ENCODE results near the gene SYNE1. TPM values are rescaled to one million over a fixed set of nuclear protein-coding genes. Genes with fewer than 3 reads are reported as not detected.
"Not testable (repeated sequence)": the region's sequence is repeated elsewhere in the genome, so short reads cannot be mapped to it uniquely, and the experiment has no call there.

The SYNE1 gene
- total RNA-seq, 1 donor from 2014 or later: 103 TPM

DNA sequence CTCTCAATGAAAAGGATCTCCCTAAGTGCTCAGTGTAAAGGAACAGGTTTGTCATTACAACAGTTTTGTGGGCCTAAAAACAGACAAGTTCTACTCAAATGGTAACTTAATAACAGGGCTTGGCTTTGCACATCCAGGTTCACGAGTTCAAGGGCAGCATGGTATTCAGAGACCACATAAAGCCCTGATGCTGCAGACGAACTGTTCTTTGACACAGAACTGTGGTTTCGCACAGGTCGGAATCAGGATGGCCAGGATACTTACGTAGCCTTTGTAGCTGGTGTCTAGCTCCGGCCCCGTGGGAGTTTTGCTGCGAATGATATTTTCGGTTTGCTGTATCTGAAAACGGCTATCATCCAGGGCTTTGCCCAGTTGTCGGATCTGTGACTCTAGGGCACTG is 493.8 kb downstream of the SYNE1 start:
- no peak for DNase-seq (ENCODE audit: low spot score)
- intact Hi-C loops (cut with DNase I): no loop called here

- DNase-seq (ENCODE audit: low spot score): no peak
- intact Hi-C loops (cut with DNase I): no loop called here
Measured at GRCh38 chr6:152142105-152142504, 495.1 kb downstream of the SYNE1 start.

GRCh38 chr6:152138344-152138743 is 498.8 kb downstream of the SYNE1 start:
- intact Hi-C loops (cut with DNase I); DNase-seq (ENCODE audit: low spot score): not testable (repeated sequence)

DNA sequence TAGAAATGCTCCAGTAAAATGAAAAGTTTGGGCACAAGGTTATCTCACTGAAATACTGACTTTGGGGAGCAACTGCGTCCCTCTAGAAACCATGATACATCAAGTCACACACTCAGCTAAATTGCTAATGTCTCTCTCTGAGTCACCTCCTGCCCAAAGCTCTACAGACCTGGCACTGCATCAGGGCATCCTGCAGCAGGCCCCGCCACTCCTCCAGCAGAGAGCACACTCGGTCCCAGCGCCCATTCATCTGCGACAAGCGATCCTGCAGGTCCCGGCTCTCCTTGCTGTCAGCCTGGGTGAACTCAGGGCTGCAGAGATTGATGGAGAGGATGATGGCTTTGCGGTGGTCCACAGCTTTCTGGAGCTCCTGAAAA is 500.7 kb downstream of the SYNE1 start:
- no peak for DNase-seq (ENCODE audit: low spot score)
- intact Hi-C loops (cut with DNase I): no loop called here

DNA sequence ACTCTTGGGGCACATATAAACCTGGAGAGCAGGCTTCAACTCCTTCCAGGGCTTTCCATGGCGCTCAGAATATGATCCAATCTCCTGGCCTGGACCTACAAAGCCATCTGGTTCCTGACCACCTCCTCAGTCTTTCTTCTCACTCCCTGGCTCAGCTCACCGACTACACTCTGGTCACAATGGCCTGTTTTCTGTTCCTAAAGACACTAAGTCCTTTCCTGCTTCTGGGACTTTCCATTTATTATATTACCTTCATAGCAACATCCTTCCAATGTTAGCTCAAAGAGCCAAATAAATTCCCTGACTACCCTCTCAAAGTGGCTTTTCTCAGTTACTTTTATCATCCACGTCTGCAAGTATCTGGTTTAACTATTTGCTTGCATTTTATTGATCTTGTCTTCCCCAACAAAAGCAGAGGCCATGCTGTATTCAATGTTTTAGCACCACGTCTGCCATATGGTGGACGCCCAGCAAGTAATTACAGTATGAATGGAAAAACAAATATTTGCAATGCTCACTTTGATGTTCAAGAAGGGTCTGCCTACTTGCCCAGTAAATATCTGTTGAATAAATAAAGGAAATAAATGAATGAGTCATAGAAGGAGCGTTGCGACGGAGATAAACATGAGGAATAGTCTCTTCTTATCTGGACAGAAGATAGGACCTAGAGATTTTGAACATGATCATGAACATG is 501.3 kb downstream of the SYNE1 start:
- intact Hi-C loops (cut with DNase I): no loop called here
- no peak for DNase-seq (ENCODE audit: low spot score)

DNA sequence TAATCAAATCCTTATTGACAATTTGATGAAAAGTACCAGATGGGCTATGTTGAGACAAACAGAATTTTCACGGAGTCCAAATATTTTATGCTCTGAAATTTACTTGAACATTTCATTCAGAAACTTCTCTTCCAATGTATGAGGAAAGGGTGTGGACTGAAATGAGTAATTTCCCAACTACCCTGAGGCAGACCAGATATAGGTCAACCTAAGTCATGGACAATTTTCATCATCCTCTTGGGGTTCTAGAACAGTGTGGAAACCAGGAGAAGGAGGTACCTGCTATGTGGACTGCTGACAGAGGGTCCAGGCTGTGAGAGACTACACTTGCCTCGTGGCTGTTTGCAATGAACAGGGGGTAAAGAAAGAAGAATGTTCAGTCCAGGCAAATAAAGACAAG is 506.7 kb downstream of the SYNE1 start:
- intact Hi-C loops (cut with DNase I): no loop called here
- DNase-seq (ENCODE audit: low spot score): no peak

GRCh38 chr6:152129691-152130151 is 507.4 kb downstream of the SYNE1 start:
- DNase-seq (ENCODE audit: low spot score): no peak
- intact Hi-C loops (cut with DNase I): no loop called here

DNA sequence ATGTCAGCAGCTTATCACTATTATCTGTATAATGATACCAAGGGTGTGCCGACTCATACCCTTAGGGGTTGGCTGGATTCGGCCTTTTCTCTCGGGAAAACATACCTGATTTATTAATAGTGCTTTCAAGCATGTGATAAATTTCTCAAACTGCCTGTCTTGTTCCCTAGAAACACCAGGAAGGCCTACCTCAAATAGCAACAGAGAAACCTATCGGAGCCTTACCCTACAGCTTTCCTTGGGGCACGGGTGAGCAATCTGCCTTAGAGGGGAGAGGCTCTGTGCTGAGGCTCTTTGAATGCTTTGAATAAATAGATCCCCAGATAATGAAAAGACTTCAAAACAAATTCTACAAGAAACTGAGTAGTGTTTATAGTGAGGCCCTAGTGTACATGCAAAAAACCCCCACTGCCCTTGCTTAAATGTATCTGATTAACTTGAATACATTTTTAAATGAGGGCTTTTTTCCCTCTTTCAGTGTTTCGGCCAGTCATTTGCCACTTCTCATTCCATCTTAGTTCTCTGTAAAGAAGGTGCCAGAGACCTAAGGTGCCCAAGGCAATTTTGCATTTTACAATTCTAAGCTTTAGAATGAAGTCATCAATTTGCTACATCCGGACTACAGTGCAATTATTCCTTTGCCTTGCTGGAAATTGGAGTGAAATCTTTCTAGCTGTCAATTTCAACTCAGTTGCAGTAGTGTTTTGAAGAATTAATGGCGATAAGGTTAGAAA is 509.6 kb downstream of the SYNE1 start:
- intact Hi-C loops (cut with DNase I): no loop called here
- DNase-seq (ENCODE audit: low spot score): no peak

- DNase-seq (ENCODE audit: low spot score): no peak
- intact Hi-C loops (cut with DNase I): loop anchor here (2.0 kb wide), 1 partner anchor 358 kb away; no protein-coding TSS in a partner anchor
Measured at GRCh38 chr6:152124429-152125074, 512.6 kb downstream of the SYNE1 start.

DNA sequence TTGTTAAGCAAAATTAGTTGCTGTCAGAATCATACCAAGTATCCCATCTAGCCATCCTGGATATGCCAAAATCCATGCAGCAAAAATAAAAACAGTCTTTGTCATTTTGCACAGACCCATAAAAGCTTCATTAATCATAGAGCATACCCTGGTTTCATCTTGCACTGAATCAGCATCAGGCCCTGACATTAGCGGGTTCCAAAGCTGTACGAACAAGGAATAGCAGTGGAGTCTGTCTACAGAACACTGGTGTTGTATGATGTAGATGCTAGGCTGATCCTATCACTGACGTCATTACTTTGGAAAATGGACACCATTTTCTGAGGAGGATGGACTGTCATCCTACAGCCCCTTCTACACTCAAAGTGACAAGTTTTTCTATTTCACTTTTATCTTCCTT is 514.1 kb downstream of the SYNE1 start:
- DNase-seq (ENCODE audit: low spot score): no peak
- intact Hi-C loops (cut with DNase I): no loop called here

- no peak for DNase-seq (ENCODE audit: low spot score)
- intact Hi-C loops (cut with DNase I): no loop called here
Measured at GRCh38 chr6:152122434-152122833, 514.7 kb downstream of the SYNE1 start.

- no peak for DNase-seq (ENCODE audit: low spot score)
- intact Hi-C loops (cut with DNase I): no loop called here
Measured at GRCh38 chr6:152121910-152122309, 515.3 kb downstream of the SYNE1 start.

GRCh38 chr6:152119831-152120230 is 517.3 kb downstream of the SYNE1 start:
- intact Hi-C loops (cut with DNase I): no loop called here
- no peak for DNase-seq (ENCODE audit: low spot score)

GRCh38 chr6:152118678-152119077 is 518.5 kb downstream of the SYNE1 start:
- no peak for DNase-seq (ENCODE audit: low spot score)
- intact Hi-C loops (cut with DNase I): no loop called here

DNA sequence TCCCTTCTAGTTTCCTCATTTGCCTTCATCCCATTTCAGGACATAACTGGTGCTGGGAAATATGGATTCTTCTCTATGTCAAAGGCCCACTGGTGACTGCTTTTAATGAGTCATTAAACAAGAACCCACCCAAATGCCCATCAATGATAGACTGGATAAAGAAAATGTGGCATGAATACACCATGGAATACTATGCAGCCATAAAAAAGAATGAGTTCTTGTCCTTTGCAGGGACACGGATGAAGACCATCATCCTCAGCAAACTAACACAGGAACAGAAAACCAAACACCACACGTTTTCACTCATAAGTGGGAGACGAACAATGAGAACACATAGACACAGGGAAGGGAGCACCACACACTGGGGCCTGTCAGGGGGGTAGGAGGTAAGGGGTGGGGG is 518.9 kb downstream of the SYNE1 start:
- no peak for DNase-seq (ENCODE audit: low spot score)
- intact Hi-C loops (cut with DNase I): no loop called here

GRCh38 chr6:152117156-152118133 is 519.7 kb downstream of the SYNE1 start:
- intact Hi-C loops (cut with DNase I): no loop called here
- DNase-seq (ENCODE audit: low spot score): no peak

GRCh38 chr6:152112491-152113261 is 524.5 kb downstream of the SYNE1 start:
- intact Hi-C loops (cut with DNase I): no loop called here
- DNase-seq (ENCODE audit: low spot score): peak; percentile 83

DNA sequence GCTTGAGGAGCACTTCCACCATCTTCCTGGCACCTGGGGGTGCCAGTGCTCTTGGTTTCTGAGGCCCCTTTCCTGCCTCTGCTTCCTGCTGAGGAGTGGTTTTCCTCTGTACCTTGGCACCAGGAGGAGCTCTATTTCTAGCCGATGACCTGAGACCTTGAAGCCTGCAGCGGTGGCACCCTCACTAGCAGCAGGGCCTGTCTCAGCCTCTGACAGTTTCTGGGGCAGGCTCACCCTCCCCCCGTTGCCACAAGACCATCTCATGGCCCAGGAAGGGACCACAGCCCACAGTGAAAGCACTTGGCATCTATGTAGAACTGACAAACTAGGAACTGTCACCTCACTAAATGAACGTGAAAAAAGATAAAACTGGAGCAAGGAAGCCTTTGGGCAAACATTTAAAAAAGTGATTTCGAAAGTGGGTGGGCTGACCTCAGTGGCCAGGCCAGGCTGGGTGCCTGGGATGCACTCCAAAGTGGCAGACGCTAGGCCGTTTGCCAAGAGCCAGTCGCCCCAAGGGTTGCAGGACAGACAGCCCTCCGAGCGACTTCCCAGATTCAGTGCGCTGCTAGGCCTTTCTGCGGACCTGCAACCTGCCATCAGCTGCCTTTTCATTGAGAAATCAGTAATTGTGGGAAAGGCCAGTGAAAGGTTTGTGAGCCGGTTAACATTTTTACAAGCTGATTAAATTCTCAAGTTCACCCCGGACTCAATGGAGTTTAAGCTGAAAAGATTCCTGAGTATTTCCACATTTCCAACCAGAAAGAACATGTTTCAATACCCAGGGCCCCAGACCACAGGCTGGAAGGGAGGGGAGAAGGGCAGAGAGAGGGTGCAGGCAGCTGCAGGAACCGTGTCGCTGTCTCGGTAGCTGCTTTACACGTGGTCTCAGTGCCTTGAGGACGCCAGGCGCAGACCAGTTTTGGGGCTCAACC is 526.0 kb downstream of the SYNE1 start:
- peak; percentile 85 for DNase-seq (ENCODE audit: low spot score)
- intact Hi-C loops (cut with DNase I): no loop called here
